HEK293 (cell line): ENCODE data around the gene CYB561D2.

ENCODE experiments used
- CTCF ChIA-PET: fragments of 350-600 bp; formaldehyde crosslinking; extraction: SDS; loops from one replicate; lab custom pipeline; 2021; ENCODE audit warnings: antibody characterized with exemption; lab: Yijun Ruan, JAX
- POLR2A ChIA-PET: fragments of 300-600 bp; formaldehyde crosslinking; extraction: SDS; loops from one replicate; lab custom pipeline; 2020; ENCODE audit warnings: antibody characterized with exemption, inconsistent platforms; lab: Yijun Ruan, JAX
- H3K27ac ChIP-seq: fragments of 200-500 bp; sonication (Bioruptor generic); 2 replicates; pipeline ENCODE4 v1.5.1; 2014; ENCODE audit warnings: low read depth, low read length, control low read depth, inconsistent platforms; ENCODE audit errors: extremely low read depth
- H3K36me3 ChIP-seq, 2 experiments: fragments of 200-500 bp in 1 of 2; sonication (Bioruptor generic) in 1 of 2; 1 replicate in 1 of 2; 2 replicates in 1 of 2; pipeline ENCODE4 v1.5.1; 2014 to 2017; ENCODE audit warnings: inconsistent platforms in 2 of 2, low read length in 2 of 2; ENCODE audit not compliant: control insufficient read depth in 2 of 2, insufficient read depth in 1 of 2
- H3K4me1 ChIP-seq: fragments of 200-500 bp; sonication (Bioruptor generic); 2 replicates; pipeline ENCODE4 v1.5.1; 2014; ENCODE audit warnings: mild to moderate bottlenecking, low read length, inconsistent platforms; ENCODE audit not compliant: control insufficient read depth, insufficient read depth
- H3K4me3 ChIP-seq: 2 replicates; pipeline ENCODE4 v1.5.1; 2011; ENCODE audit warnings: low read depth, mild to moderate bottlenecking, control low read depth, low read length, moderate library complexity
- H3K9me3 ChIP-seq: fragments of 200-500 bp; sonication (Bioruptor generic); 2 replicates; pipeline ENCODE4 v1.5.1; 2014; ENCODE audit warnings: low read depth, low read length, inconsistent platforms; ENCODE audit not compliant: control insufficient read depth, insufficient read depth
- KLF9 ChIP-seq: fragments of 450-650 bp; formaldehyde crosslinking; IDR thresholded peaks from 2 replicates; pipeline ENCODE4 v1.5.1; 2016; ENCODE audit warnings: missing biosample characterization, missing genetic modification characterization, low read depth
- OSR2 ChIP-seq: fragments of 450-650 bp; formaldehyde crosslinking; IDR thresholded peaks from 2 replicates; pipeline ENCODE4 v1.5.1; 2016; ENCODE audit warnings: missing biosample characterization, missing genetic modification characterization
- REPIN1 ChIP-seq: fragments of 450-650 bp; formaldehyde crosslinking; IDR thresholded peaks from 2 replicates; pipeline ENCODE4 v1.5.1; 2017; ENCODE audit warnings: missing biosample characterization, missing genetic modification characterization, low read depth
- ZIC2 ChIP-seq: fragments of 450-650 bp; formaldehyde crosslinking; IDR thresholded peaks from 2 replicates; pipeline ENCODE4 v1.5.1; 2016; ENCODE audit warnings: missing biosample characterization, missing genetic modification characterization
- ZNF175 ChIP-seq: fragments of 450-650 bp; formaldehyde crosslinking; IDR thresholded peaks from 2 replicates; pipeline ENCODE4 v1.5.1; 2016; ENCODE audit warnings: missing biosample characterization, missing genetic modification characterization
- ZNF24 ChIP-seq: fragments of 450-650 bp; formaldehyde crosslinking; IDR thresholded peaks from 2 replicates; pipeline ENCODE4 v1.5.1; 2016; ENCODE audit warnings: missing biosample characterization, missing genetic modification characterization
- ZNF341 ChIP-seq: fragments of 450-650 bp; formaldehyde crosslinking; IDR thresholded peaks from 2 replicates; pipeline ENCODE4; 2016; ENCODE audit warnings: low read depth, missing biosample characterization, missing genetic modification characterization
- ZNF354C ChIP-seq: fragments of 450-650 bp; formaldehyde crosslinking; IDR thresholded peaks from 2 replicates; pipeline ENCODE4 v1.5.1; 2016; ENCODE audit warnings: missing biosample characterization, missing genetic modification characterization, low read depth, borderline replicate concordance
- ZNF530 ChIP-seq: fragments of 450-650 bp; formaldehyde crosslinking; IDR thresholded peaks from 2 replicates; pipeline ENCODE4 v1.5.1; 2016; ENCODE audit warnings: low read depth, missing biosample characterization, missing genetic modification characterization
- ZNF596 ChIP-seq: fragments of 450-650 bp; IDR thresholded peaks from 2 replicates; pipeline ENCODE4 v1.5.0; 2018; ENCODE audit warnings: missing biosample characterization, mild to moderate bottlenecking, missing genetic modification characterization, moderate library complexity
- ZNF624 ChIP-seq: fragments of 450-650 bp; formaldehyde crosslinking; IDR thresholded peaks from 2 replicates; pipeline ENCODE4 v1.5.1; 2017; ENCODE audit warnings: missing biosample characterization, missing genetic modification characterization
- ZNF629 ChIP-seq: fragments of 450-650 bp; formaldehyde crosslinking; IDR thresholded peaks from 2 replicates; pipeline ENCODE4 v1.5.1; 2017; ENCODE audit warnings: missing biosample characterization, missing genetic modification characterization
- ZNF660 ChIP-seq: fragments of 450-650 bp; IDR thresholded peaks from 2 replicates; pipeline ENCODE4 v1.5.1; 2018; ENCODE audit warnings: missing biosample characterization, mild to moderate bottlenecking, missing genetic modification characterization
- TF ChIP-seq, protein P1 (sequence below): fragments of 450-650 bp; formaldehyde crosslinking; IDR thresholded peaks from 2 replicates; pipeline ENCODE4 v1.5.1; 2016; ENCODE audit warnings: missing biosample characterization, missing genetic modification characterization, borderline replicate concordance
- TF ChIP-seq, protein P2 (sequence below): fragments of 450-650 bp; formaldehyde crosslinking; IDR thresholded peaks from 2 replicates; pipeline ENCODE4 v1.5.1; 2016; ENCODE audit warnings: missing biosample characterization, missing genetic modification characterization
- TF ChIP-seq, protein P3 (sequence below): fragments of 450-650 bp; formaldehyde crosslinking; IDR thresholded peaks from 2 replicates; pipeline ENCODE4 v1.5.1; 2016; ENCODE audit warnings: missing biosample characterization, missing genetic modification characterization
- TF ChIP-seq, protein P4 (sequence below): fragments of 450-650 bp; formaldehyde crosslinking; IDR thresholded peaks from 2 replicates; pipeline ENCODE4 v1.5.1; 2016; ENCODE audit warnings: missing biosample characterization, missing genetic modification characterization
- TF ChIP-seq, protein P5 (sequence below): fragments of 450-650 bp; formaldehyde crosslinking; IDR thresholded peaks from 2 replicates; pipeline ENCODE4 v1.5.1; 2016; ENCODE audit warnings: missing biosample characterization, missing genetic modification characterization
- TF ChIP-seq, protein P6 (sequence below): fragments of 450-650 bp; IDR thresholded peaks from 2 replicates; pipeline ENCODE4 v1.5.1; 2018; ENCODE audit warnings: missing biosample characterization, missing genetic modification characterization
- TF ChIP-seq, protein P7 (sequence below): fragments of 450-650 bp; IDR thresholded peaks from 2 replicates; pipeline ENCODE4 v1.5.1; 2018; ENCODE audit warnings: missing biosample characterization, mild to moderate bottlenecking, missing genetic modification characterization

Gene CYB561D2

DNA sequence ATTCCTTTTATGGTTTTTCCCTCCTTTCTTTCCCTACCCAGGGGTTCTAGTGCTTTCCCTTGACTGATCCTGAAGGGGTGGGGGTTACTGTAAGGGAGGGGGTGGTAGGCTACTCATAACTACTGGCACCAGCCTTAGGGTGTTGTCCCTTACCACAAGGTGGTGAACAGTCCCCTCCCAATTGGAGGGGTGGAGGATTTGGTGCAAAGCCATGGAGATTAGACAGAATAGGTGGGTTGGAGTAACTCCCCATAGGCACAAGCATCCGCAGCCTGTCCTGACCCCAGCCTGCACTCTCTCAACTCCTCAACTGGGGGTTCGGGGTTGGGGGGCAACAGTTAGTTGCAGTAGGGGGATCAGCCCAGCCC is 25.6 kb upstream of the CYB561D2 start (continued):
- TF ChIP-seq, protein P1, sequence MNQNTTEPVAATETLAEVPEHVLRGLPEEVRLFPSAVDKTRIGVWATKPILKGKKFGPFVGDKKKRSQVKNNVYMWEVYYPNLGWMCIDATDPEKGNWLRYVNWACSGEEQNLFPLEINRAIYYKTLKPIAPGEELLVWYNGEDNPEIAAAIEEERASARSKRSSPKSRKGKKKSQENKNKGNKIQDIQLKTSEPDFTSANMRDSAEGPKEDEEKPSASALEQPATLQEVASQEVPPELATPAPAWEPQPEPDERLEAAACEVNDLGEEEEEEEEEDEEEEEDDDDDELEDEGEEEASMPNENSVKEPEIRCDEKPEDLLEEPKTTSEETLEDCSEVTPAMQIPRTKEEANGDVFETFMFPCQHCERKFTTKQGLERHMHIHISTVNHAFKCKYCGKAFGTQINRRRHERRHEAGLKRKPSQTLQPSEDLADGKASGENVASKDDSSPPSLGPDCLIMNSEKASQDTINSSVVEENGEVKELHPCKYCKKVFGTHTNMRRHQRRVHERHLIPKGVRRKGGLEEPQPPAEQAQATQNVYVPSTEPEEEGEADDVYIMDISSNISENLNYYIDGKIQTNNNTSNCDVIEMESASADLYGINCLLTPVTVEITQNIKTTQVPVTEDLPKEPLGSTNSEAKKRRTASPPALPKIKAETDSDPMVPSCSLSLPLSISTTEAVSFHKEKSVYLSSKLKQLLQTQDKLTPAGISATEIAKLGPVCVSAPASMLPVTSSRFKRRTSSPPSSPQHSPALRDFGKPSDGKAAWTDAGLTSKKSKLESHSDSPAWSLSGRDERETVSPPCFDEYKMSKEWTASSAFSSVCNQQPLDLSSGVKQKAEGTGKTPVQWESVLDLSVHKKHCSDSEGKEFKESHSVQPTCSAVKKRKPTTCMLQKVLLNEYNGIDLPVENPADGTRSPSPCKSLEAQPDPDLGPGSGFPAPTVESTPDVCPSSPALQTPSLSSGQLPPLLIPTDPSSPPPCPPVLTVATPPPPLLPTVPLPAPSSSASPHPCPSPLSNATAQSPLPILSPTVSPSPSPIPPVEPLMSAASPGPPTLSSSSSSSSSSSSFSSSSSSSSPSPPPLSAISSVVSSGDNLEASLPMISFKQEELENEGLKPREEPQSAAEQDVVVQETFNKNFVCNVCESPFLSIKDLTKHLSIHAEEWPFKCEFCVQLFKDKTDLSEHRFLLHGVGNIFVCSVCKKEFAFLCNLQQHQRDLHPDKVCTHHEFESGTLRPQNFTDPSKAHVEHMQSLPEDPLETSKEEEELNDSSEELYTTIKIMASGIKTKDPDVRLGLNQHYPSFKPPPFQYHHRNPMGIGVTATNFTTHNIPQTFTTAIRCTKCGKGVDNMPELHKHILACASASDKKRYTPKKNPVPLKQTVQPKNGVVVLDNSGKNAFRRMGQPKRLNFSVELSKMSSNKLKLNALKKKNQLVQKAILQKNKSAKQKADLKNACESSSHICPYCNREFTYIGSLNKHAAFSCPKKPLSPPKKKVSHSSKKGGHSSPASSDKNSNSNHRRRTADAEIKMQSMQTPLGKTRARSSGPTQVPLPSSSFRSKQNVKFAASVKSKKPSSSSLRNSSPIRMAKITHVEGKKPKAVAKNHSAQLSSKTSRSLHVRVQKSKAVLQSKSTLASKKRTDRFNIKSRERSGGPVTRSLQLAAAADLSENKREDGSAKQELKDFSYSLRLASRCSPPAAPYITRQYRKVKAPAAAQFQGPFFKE: no peak
- TF ChIP-seq ZNF596 (tag by site-specific recombination) (no peak), REPIN1 (tag by site-specific recombination) (no peak), ZIC2 (tag by site-specific recombination) (no peak), ZNF24 (tag by site-specific recombination) (no peak)
- TF ChIP-seq, protein P2, sequence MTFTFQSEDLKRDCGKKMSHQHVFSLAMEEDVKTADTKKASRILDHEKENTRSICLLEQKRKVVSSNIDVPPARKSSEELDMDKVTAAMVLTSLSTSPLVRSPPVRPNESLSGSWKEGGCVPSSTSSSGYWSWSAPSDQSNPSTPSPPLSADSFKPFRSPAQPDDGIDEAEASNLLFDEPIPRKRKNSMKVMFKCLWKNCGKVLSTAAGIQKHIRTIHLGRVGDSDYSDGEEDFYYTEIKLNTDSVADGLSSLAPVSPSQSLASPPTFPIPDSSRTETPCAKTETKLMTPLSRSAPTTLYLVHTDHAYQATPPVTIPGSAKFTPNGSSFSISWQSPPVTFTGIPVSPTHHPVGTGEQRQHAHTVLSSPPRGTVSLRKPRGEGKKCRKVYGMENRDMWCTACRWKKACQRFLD: no peak

DNA sequence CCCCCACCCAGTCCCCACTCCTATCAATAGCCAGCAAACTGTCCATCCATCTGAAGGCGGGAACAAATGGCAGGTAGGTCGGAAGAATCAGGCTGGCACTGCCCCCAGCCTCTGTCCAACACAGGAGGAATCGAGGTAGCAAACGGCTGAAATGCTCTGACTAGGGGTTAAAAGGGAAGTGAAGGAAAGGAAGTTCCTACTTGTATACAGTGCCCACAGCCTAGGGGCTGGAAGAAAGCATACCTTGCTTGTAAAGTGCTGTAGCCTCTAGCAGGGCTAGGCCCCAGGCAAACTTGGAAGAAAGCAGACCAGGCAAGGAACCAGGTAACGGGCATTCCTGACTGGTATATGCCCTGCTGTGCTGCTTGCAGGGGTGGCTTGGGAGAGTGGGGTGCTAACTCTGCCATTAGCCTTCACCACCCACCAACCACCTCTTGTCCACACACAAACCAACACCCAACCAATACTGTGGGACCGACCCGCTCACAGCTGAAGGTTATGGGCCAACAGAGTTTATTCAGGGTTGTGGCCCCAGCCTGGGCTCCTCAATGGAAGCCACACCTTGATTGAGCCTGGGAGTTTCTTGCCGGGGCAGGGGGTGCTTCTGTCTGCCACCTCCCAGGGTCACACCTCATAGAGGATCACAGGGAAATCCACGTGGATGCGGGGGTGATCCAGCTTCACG is 25.0 kb upstream of the CYB561D2 start:
- Histone ChIP-seq H3K4me1 (no peaks in the 10 kb centered on the region), H3K36me3 (peaks cover 3 to 51% of the 10 kb centered on the region in 2 experiments), H3K9me3 (no peaks in the 10 kb centered on the region), H3K27ac (no peak overlapping the region), H3K4me3 (no peak overlapping the region)
- CTCF ChIA-PET: interaction anchor here (0.7 to 3.0 kb wide), 10 partner anchors 11 to 216 kb away, joined by 3 to 21 read pairs (median 6); partner anchors contain the start of gene LSMEM2
- POLR2A ChIA-PET: interaction anchor here (2.5 kb wide), 1 partner anchor 26 kb away, joined by 12 read pairs; the partner anchor contains the start of genes HYAL3 and NAA80
- TF ChIP-seq OSR2 (no peak), KLF9 (tag by site-specific recombination) (no peak), ZNF530 (no peak), ZNF660 (tag by site-specific recombination) (no peak), ZNF624 (no peak), ZNF175 (tag by site-specific recombination) (no peak), ZNF354C (tag by site-specific recombination) (no peak), ZNF24 (tag by site-specific recombination) (no peak), ZNF629 (no peak), ZNF341 (no peak)
- TF ChIP-seq, protein P3, sequence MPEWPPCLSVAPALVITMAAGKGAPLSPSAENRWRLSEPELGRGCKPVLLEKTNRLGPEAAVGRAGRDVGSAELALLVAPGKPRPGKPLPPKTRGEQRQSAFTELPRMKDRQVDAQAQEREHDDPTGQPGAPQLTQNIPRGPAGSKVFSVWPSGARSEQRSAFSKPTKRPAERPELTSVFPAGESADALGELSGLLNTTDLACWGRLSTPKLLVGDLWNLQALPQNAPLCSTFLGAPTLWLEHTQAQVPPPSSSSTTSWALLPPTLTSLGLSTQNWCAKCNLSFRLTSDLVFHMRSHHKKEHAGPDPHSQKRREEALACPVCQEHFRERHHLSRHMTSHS (tag by site-specific recombination): no peak
- TF ChIP-seq, protein P4, sequence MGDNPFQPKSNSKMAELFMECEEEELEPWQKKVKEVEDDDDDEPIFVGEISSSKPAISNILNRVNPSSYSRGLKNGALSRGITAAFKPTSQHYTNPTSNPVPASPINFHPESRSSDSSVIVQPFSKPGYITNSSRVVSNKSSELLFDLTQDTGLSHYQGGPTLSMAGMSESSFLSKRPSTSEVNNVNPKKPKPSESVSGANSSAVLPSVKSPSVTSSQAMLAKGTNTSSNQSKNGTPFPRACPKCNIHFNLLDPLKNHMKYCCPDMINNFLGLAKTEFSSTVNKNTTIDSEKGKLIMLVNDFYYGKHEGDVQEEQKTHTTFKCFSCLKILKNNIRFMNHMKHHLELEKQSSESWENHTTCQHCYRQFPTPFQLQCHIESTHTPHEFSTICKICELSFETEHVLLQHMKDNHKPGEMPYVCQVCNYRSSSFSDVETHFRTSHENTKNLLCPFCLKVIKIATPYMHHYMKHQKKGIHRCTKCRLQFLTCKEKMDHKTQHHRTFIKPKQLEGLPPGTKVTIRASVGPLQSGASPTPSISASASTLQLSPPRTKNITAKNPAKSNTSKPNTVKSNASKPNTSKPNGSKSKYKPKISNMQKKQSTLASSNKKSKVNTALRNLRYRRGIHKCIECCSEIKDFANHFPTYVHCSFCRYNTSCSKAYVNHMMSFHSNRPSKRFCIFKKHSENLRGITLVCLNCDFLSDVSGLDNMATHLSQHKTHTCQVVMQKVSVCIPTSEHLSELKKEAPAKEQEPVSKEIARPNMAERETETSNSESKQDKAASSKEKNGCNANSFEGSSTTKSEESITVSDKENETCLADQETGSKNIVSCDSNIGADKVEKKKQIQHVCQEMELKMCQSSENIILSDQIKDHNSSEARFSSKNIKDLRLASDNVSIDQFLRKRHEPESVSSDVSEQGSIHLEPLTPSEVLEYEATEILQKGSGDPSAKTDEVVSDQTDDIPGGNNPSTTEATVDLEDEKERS (tag by site-specific recombination): no peak
- TF ChIP-seq, protein P5, sequence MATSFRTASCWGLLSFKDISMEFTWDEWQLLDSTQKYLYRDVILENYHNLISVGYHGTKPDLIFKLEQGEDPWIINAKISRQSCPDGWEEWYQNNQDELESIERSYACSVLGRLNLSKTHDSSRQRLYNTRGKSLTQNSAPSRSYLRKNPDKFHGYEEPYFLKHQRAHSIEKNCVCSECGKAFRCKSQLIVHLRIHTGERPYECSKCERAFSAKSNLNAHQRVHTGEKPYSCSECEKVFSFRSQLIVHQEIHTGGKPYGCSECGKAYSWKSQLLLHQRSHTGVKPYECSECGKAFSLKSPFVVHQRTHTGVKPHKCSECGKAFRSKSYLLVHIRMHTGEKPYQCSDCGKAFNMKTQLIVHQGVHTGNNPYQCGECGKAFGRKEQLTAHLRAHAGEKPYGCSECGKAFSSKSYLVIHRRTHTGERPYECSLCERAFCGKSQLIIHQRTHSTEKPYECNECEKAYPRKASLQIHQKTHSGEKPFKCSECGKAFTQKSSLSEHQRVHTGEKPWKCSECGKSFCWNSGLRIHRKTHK (tag by site-specific recombination): no peak
- TF ChIP-seq, protein P6, sequence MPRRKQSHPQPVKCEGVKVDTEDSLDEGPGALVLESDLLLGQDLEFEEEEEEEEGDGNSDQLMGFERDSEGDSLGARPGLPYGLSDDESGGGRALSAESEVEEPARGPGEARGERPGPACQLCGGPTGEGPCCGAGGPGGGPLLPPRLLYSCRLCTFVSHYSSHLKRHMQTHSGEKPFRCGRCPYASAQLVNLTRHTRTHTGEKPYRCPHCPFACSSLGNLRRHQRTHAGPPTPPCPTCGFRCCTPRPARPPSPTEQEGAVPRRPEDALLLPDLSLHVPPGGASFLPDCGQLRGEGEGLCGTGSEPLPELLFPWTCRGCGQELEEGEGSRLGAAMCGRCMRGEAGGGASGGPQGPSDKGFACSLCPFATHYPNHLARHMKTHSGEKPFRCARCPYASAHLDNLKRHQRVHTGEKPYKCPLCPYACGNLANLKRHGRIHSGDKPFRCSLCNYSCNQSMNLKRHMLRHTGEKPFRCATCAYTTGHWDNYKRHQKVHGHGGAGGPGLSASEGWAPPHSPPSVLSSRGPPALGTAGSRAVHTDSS: no peak
- TF ChIP-seq, protein P7, sequence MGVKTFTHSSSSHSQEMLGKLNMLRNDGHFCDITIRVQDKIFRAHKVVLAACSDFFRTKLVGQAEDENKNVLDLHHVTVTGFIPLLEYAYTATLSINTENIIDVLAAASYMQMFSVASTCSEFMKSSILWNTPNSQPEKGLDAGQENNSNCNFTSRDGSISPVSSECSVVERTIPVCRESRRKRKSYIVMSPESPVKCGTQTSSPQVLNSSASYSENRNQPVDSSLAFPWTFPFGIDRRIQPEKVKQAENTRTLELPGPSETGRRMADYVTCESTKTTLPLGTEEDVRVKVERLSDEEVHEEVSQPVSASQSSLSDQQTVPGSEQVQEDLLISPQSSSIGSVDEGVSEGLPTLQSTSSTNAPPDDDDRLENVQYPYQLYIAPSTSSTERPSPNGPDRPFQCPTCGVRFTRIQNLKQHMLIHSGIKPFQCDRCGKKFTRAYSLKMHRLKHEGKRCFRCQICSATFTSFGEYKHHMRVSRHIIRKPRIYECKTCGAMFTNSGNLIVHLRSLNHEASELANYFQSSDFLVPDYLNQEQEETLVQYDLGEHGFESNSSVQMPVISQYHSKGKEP: no peak
